Measurements from ENCODE around the gene GRAMD1B.

- TF ChIP-seq, protein P1, sequence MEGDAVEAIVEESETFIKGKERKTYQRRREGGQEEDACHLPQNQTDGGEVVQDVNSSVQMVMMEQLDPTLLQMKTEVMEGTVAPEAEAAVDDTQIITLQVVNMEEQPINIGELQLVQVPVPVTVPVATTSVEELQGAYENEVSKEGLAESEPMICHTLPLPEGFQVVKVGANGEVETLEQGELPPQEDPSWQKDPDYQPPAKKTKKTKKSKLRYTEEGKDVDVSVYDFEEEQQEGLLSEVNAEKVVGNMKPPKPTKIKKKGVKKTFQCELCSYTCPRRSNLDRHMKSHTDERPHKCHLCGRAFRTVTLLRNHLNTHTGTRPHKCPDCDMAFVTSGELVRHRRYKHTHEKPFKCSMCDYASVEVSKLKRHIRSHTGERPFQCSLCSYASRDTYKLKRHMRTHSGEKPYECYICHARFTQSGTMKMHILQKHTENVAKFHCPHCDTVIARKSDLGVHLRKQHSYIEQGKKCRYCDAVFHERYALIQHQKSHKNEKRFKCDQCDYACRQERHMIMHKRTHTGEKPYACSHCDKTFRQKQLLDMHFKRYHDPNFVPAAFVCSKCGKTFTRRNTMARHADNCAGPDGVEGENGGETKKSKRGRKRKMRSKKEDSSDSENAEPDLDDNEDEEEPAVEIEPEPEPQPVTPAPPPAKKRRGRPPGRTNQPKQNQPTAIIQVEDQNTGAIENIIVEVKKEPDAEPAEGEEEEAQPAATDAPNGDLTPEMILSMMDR (conservative IDR thresholded peaks at IDR 0.05) = no peak
- no peak for TF ChIP-seq EZH2 (IDR thresholded peaks at IDR 0.05; ENCODE audit: low read depth)
Measured at GRCh38 chr11:123419731-123420452, 10.2 kb upstream of the GRAMD1B start.
